Purkinje cell (primary cell): ENCODE results near the gene CSNK1E. TPM values are rescaled to one million over a fixed set of nuclear protein-coding genes. Genes with fewer than 3 reads are reported as not detected.

ENCODE experiments used
- polyA plus RNA-seq: library from polyadenylated mRNA; unstranded; fragments of >200 nt; fragmentation: Nextera tagmentation; gene quantifications from 2 replicates; pipeline ENCODE4 v1.2.1, GENCODE V29; 2014

CSNK1E gene
- 7.1 and 9.3 TPM in 2 replicates for polyA plus RNA-seq

GRCh38 chr22:38317122-38317994 lies at the start of gene CSNK1E:
Gene CSNK1E, minus strand, starts transcription at chr22:38317433. Its CDS starts 3,276 bp downstream, at chr22:38314157.

GRCh38 chr22:38272373-38273134 lies 44.7 kb downstream of the CSNK1E start, which contains the start of gene TMEM184B:
Gene TMEM184B, minus strand, starts transcription at chr22:38273010. Its CDS starts 25,049 bp downstream, at chr22:38247961.

Other genes with a start within 250 kb of the CSNK1E start
- not detected in 2 replicates for gene SLC16A8, start 233.2 kb downstream of the CSNK1E start, polyA plus RNA-seq
- gene BAIAP2L2, start 206.7 kb downstream of the CSNK1E start, polyA plus RNA-seq: not detected in 2 replicates
- gene PLA2G6, start 135.6 kb downstream of the CSNK1E start, polyA plus RNA-seq: 0.54 and 0.91 TPM in 2 replicates
- gene MAFF, start 115.4 kb downstream of the CSNK1E start, polyA plus RNA-seq: 0.56 TPM in 1 of 2 replicates, not detected in the other
- 15.5 and 24.6 TPM in 2 replicates for gene TMEM184B, start 44.4 kb downstream of the CSNK1E start, polyA plus RNA-seq
- not detected in 2 replicates for gene KCNJ4, start 137.8 kb upstream of the CSNK1E start, polyA plus RNA-seq
- gene KDELR3, start 150.7 kb upstream of the CSNK1E start, polyA plus RNA-seq: 0.45 and 0.77 TPM in 2 replicates
- gene DDX17, start 188.9 kb upstream of the CSNK1E start, polyA plus RNA-seq: 49.6 and 55.8 TPM in 2 replicates